ENCODE measurements around the gene LCN10.
"Not testable (repeated sequence)": the region's sequence is repeated elsewhere in the genome, so short reads cannot be mapped to it uniquely, and the experiment has no call there.

LCN10 gene

GRCh38 chr9:136773386-136774044, 30.8 kb upstream of the LCN10 start:
- Histone ChIP-seq H3K27ac (ENCODE audit: low read depth, low read length) (no peak overlapping the region), H3K9ac (ENCODE audit: low read depth in 1 of 2, low read length in 2 of 2) (no peak overlapping the region), H3K36me3 (ENCODE audit: control insufficient read depth in 1 of 2, insufficient read depth in 2 of 2, low read length in 2 of 2) (no peaks in the 10 kb centered on the region), H3K9me3 (ENCODE audit: control insufficient read depth in 1 of 2, low read length in 2 of 2) (peaks cover 8 to 9% of the 10 kb centered on the region in 2 donors), H3K4me1 (ENCODE audit: control insufficient read depth in 1 of 2, insufficient read depth in 2 of 2, low read length in 2 of 2) (peaks cover 10 to 11% of the 10 kb centered on the region in 2 donors), H3K27me3 (ENCODE audit: control insufficient read depth in 1 of 2, insufficient read depth in 2 of 2, low read length in 2 of 2) (no peaks in the 10 kb centered on the region), H3K4me3 (ENCODE audit: low read depth in 1 of 2, low read length in 2 of 2) (no peak overlapping the region)

GRCh38 chr9:136771907-136772415, 29.2 kb upstream of the LCN10 start:
- no peak overlapping the region for H3K4me3 ChIP-seq (ENCODE audit: low read depth in 1 of 2, low read length in 2 of 2)
- peaks cover 8 to 9% of the 10 kb centered on the region in 2 donors for H3K9me3 ChIP-seq (ENCODE audit: control insufficient read depth in 1 of 2, low read length in 2 of 2)
- no peak overlapping the region for H3K27ac ChIP-seq (ENCODE audit: low read depth, low read length)
- H3K36me3 ChIP-seq (ENCODE audit: control insufficient read depth in 1 of 2, insufficient read depth in 2 of 2, low read length in 2 of 2) = no peaks in the 10 kb centered on the region
- H3K4me1 ChIP-seq (ENCODE audit: control insufficient read depth in 1 of 2, insufficient read depth in 2 of 2, low read length in 2 of 2) = peaks cover 3 to 4% of the 10 kb centered on the region in 2 donors
- H3K9ac ChIP-seq (ENCODE audit: low read depth in 1 of 2, low read length in 2 of 2) = no peak overlapping the region
- H3K27me3 ChIP-seq (ENCODE audit: control insufficient read depth in 1 of 2, insufficient read depth in 2 of 2, low read length in 2 of 2) = peaks cover 6 to 8% of the 10 kb centered on the region in 2 donors

GRCh38 chr9:136769710-136770191, 27.0 kb upstream of the LCN10 start:
- H3K9ac ChIP-seq (ENCODE audit: low read depth in 1 of 2, low read length in 2 of 2) = no peak overlapping the region
- peaks cover 8 to 9% of the 10 kb centered on the region in 2 donors for H3K9me3 ChIP-seq (ENCODE audit: control insufficient read depth in 1 of 2, low read length in 2 of 2)
- no peaks in the 10 kb centered on the region for H3K4me1 ChIP-seq (ENCODE audit: control insufficient read depth in 1 of 2, insufficient read depth in 2 of 2, low read length in 2 of 2)
- H3K36me3 ChIP-seq (ENCODE audit: control insufficient read depth in 1 of 2, insufficient read depth in 2 of 2, low read length in 2 of 2) = no peaks in the 10 kb centered on the region
- peaks cover 6 to 8% of the 10 kb centered on the region in 2 donors for H3K27me3 ChIP-seq (ENCODE audit: control insufficient read depth in 1 of 2, insufficient read depth in 2 of 2, low read length in 2 of 2)
- no peak overlapping the region for H3K27ac ChIP-seq (ENCODE audit: low read depth, low read length)
- no peak overlapping the region for H3K4me3 ChIP-seq (ENCODE audit: low read depth in 1 of 2, low read length in 2 of 2)

- not testable (repeated sequence) for H3K36me3 ChIP-seq (ENCODE audit: control insufficient read depth in 1 of 2, insufficient read depth in 2 of 2, low read length in 2 of 2); H3K9ac ChIP-seq (ENCODE audit: low read depth in 1 of 2, low read length in 2 of 2); H3K9me3 ChIP-seq (ENCODE audit: control insufficient read depth in 1 of 2, low read length in 2 of 2); H3K4me1 ChIP-seq (ENCODE audit: control insufficient read depth in 1 of 2, insufficient read depth in 2 of 2, low read length in 2 of 2); H3K4me3 ChIP-seq (ENCODE audit: low read depth in 1 of 2, low read length in 2 of 2); H3K27ac ChIP-seq (ENCODE audit: low read depth, low read length)
- peaks cover 6 to 18% of the 10 kb centered on the region in 2 donors for H3K27me3 ChIP-seq (ENCODE audit: control insufficient read depth in 1 of 2, insufficient read depth in 2 of 2, low read length in 2 of 2)
Measured at GRCh38 chr9:136766410-136767120, 23.8 kb upstream of the LCN10 start.

- not testable (repeated sequence) for H3K4me1 ChIP-seq (ENCODE audit: control insufficient read depth in 1 of 2, insufficient read depth in 2 of 2, low read length in 2 of 2); H3K27ac ChIP-seq (ENCODE audit: low read depth, low read length); H3K36me3 ChIP-seq (ENCODE audit: control insufficient read depth in 1 of 2, insufficient read depth in 2 of 2, low read length in 2 of 2)
Measured at GRCh38 chr9:136765745-136766409, 23.1 kb upstream of the LCN10 start.

GRCh38 chr9:136765041-136765440, 22.3 kb upstream of the LCN10 start:
- no peak overlapping the region for H3K27ac ChIP-seq (ENCODE audit: low read depth, low read length)
- H3K4me3 ChIP-seq (ENCODE audit: low read depth in 1 of 2, low read length in 2 of 2) = no peak overlapping the region
- H3K4me1 ChIP-seq (ENCODE audit: control insufficient read depth in 1 of 2, insufficient read depth in 2 of 2, low read length in 2 of 2) = peaks cover 0 to 5% of the 10 kb centered on the region in 2 donors
- no peak overlapping the region for H3K9ac ChIP-seq (ENCODE audit: low read depth in 1 of 2, low read length in 2 of 2)
- H3K36me3 ChIP-seq (ENCODE audit: control insufficient read depth in 1 of 2, insufficient read depth in 2 of 2, low read length in 2 of 2) = no peaks in the 10 kb centered on the region
- H3K27me3 ChIP-seq (ENCODE audit: control insufficient read depth in 1 of 2, insufficient read depth in 2 of 2, low read length in 2 of 2) = peaks cover 6 to 23% of the 10 kb centered on the region in 2 donors
- no peaks in the 10 kb centered on the region for H3K9me3 ChIP-seq (ENCODE audit: control insufficient read depth in 1 of 2, low read length in 2 of 2)

More at GRCh38 chr9:136765745-136766409, 23.1 kb upstream of the LCN10 start:
- H3K9ac ChIP-seq (ENCODE audit: low read depth in 1 of 2, low read length in 2 of 2); H3K9me3 ChIP-seq (ENCODE audit: control insufficient read depth in 1 of 2, low read length in 2 of 2); H3K4me3 ChIP-seq (ENCODE audit: low read depth in 1 of 2, low read length in 2 of 2): not testable (repeated sequence)
- peaks cover 6 to 19% of the 10 kb centered on the region in 2 donors for H3K27me3 ChIP-seq (ENCODE audit: control insufficient read depth in 1 of 2, insufficient read depth in 2 of 2, low read length in 2 of 2)

- H3K9me3 ChIP-seq (ENCODE audit: control insufficient read depth in 1 of 2, low read length in 2 of 2) = no peaks in the 10 kb centered on the region
- peaks cover 6 to 23% of the 10 kb centered on the region in 2 donors for H3K27me3 ChIP-seq (ENCODE audit: control insufficient read depth in 1 of 2, insufficient read depth in 2 of 2, low read length in 2 of 2)
- no peak within 1 kb of the TSS for H3K27ac ChIP-seq (ENCODE audit: low read depth, low read length)
- H3K9ac ChIP-seq (ENCODE audit: low read depth in 1 of 2, low read length in 2 of 2) = no peak within 1 kb of the TSS
- H3K4me3 ChIP-seq (ENCODE audit: low read depth in 1 of 2, low read length in 2 of 2) = no peak within 1 kb of the TSS
- H3K36me3 ChIP-seq (ENCODE audit: control insufficient read depth in 1 of 2, insufficient read depth in 2 of 2, low read length in 2 of 2) = no peaks in the 10 kb centered on the region
- peaks cover 0 to 5% of the 10 kb centered on the region in 2 donors for H3K4me1 ChIP-seq (ENCODE audit: control insufficient read depth in 1 of 2, insufficient read depth in 2 of 2, low read length in 2 of 2)
Measured at GRCh38 chr9:136764301-136764891, 21.7 kb upstream of the LCN10 start, which contains the start of gene LCN15. Gene LCN15, minus strand, starts transcription at chr9:136764518. Its CDS starts 30 bp downstream, at chr9:136764488.

GRCh38 chr9:136763649-136764035, 20.9 kb upstream of the LCN10 start:
- Histone ChIP-seq H3K27me3 (ENCODE audit: control insufficient read depth in 1 of 2, insufficient read depth in 2 of 2, low read length in 2 of 2) (peaks cover 6 to 23% of the 10 kb centered on the region in 2 donors), H3K36me3 (ENCODE audit: control insufficient read depth in 1 of 2, insufficient read depth in 2 of 2, low read length in 2 of 2) (no peaks in the 10 kb centered on the region), H3K9ac (ENCODE audit: low read depth in 1 of 2, low read length in 2 of 2) (no peak overlapping the region), H3K9me3 (ENCODE audit: control insufficient read depth in 1 of 2, low read length in 2 of 2) (no peaks in the 10 kb centered on the region), H3K4me3 (ENCODE audit: low read depth in 1 of 2, low read length in 2 of 2) (no peak overlapping the region), H3K27ac (ENCODE audit: low read depth, low read length) (no peak overlapping the region), H3K4me1 (ENCODE audit: control insufficient read depth in 1 of 2, insufficient read depth in 2 of 2, low read length in 2 of 2) (peaks cover 0 to 5% of the 10 kb centered on the region in 2 donors)

GRCh38 chr9:136762915-136763648, 20.3 kb upstream of the LCN10 start:
- Histone ChIP-seq H3K9me3 (ENCODE audit: control insufficient read depth in 1 of 2, low read length in 2 of 2) (no peaks in the 10 kb centered on the region), H3K36me3 (ENCODE audit: control insufficient read depth in 1 of 2, insufficient read depth in 2 of 2, low read length in 2 of 2) (no peaks in the 10 kb centered on the region), H3K9ac (ENCODE audit: low read depth in 1 of 2, low read length in 2 of 2) (no peak overlapping the region), H3K27ac (ENCODE audit: low read depth, low read length) (no peak overlapping the region), H3K4me3 (ENCODE audit: low read depth in 1 of 2, low read length in 2 of 2) (no peak overlapping the region), H3K27me3 (ENCODE audit: control insufficient read depth in 1 of 2, insufficient read depth in 2 of 2, low read length in 2 of 2) (peaks cover 5 to 22% of the 10 kb centered on the region in 2 donors), H3K4me1 (ENCODE audit: control insufficient read depth in 1 of 2, insufficient read depth in 2 of 2, low read length in 2 of 2) (peaks cover 0 to 5% of the 10 kb centered on the region in 2 donors)

All from duodenal mucosa (tissue), 2 donors.